HEK293T (cell line): ENCODE results near the gene ANTXR2.
"Not testable (repeated sequence)": the region's sequence is repeated elsewhere in the genome, so short reads cannot be mapped to it uniquely, and the experiment has no call there.

Experiments used
- CTCF ChIA-PET: fragments of 350-600 bp; formaldehyde crosslinking; extraction: SDS; loops from one replicate; lab custom pipeline; 2021; ENCODE audit warnings: antibody characterized with exemption, inconsistent platforms; lab: Yijun Ruan, JAX
- POLR2A ChIA-PET: fragments of 350-600 bp; formaldehyde crosslinking; extraction: SDS; loops from one replicate; lab custom pipeline; 2020; ENCODE audit warnings: antibody characterized with exemption, inconsistent platforms; lab: Yijun Ruan, JAX
- DNase-seq: peaks from one replicate; pipeline ENCODE4 v3.0.0; 2012; ENCODE audit warnings: mixed read lengths; ENCODE audit errors: extremely low spot score
- ARNT ChIP-seq: fragments of 450-650 bp; IDR thresholded peaks from 2 replicates; pipeline ENCODE4 v1.6.1; 2017; ENCODE audit warnings: mild to moderate bottlenecking
- BHLHE40 ChIP-seq: fragments of 450-650 bp; IDR thresholded peaks from 2 replicates; pipeline ENCODE4 v1.6.1; 2016; ENCODE audit warnings: mild to moderate bottlenecking, moderate library complexity, borderline replicate concordance
- CTBP1 ChIP-seq: fragments of 450-650 bp; IDR thresholded peaks from 2 replicates; pipeline ENCODE4 v1.6.1; 2016; ENCODE audit warnings: borderline replicate concordance
- ELF4 ChIP-seq: fragments of 450-650 bp; IDR thresholded peaks from 2 replicates; pipeline ENCODE4 v1.6.1; 2017; ENCODE audit warnings: antibody characterized with exemption
- FOXA1 ChIP-seq: fragments of 450-650 bp; IDR thresholded peaks from 2 replicates; pipeline ENCODE4 v1.6.1; 2016; ENCODE audit warnings: mild to moderate bottlenecking
- FOXK2 ChIP-seq: fragments of 450-650 bp; IDR thresholded peaks from 2 replicates; pipeline ENCODE4 v1.6.1; 2016; ENCODE audit warnings: mild to moderate bottlenecking
- FOXM1 ChIP-seq: fragments of 450-650 bp; IDR thresholded peaks from 2 replicates; pipeline ENCODE4 v1.6.1; 2017; ENCODE audit warnings: mild to moderate bottlenecking, borderline replicate concordance
- HDGF ChIP-seq: fragments of 450-650 bp; IDR thresholded peaks from 2 replicates; pipeline ENCODE4 v1.6.1; 2017; ENCODE audit warnings: antibody characterized with exemption, borderline replicate concordance
- L3MBTL2 ChIP-seq: fragments of 450-650 bp; conservative IDR thresholded peaks from 2 replicates; pipeline ENCODE4 v1.6.1; 2016; ENCODE audit warnings: mild to moderate bottlenecking
- LEF1 ChIP-seq: fragments of 450-650 bp; IDR thresholded peaks from 2 replicates; pipeline ENCODE4 v1.6.1; 2017; ENCODE audit warnings: mild to moderate bottlenecking, borderline replicate concordance
- NFRKB ChIP-seq: fragments of 450-650 bp; IDR thresholded peaks from 2 replicates; pipeline ENCODE4 v1.6.1; 2016; ENCODE audit warnings: mild to moderate bottlenecking, moderate library complexity
- PKNOX1 ChIP-seq: fragments of 450-650 bp; IDR thresholded peaks from 2 replicates; pipeline ENCODE4 v1.6.1; 2016
- SP1 ChIP-seq: fragments of 450-650 bp; IDR thresholded peaks from 2 replicates; pipeline ENCODE4 v1.6.1; 2017
- SUZ12 ChIP-seq: fragments of 450-650 bp; IDR thresholded peaks from 2 replicates; pipeline ENCODE4 v1.6.1; 2016; ENCODE audit warnings: mild to moderate bottlenecking
- TARDBP ChIP-seq: fragments of 450-650 bp; IDR thresholded peaks from 2 replicates; pipeline ENCODE4 v1.6.1; 2016
- ZNF384 ChIP-seq: fragments of 450-650 bp; IDR thresholded peaks from 2 replicates; pipeline ENCODE4 v1.6.1; 2016

Gene ANTXR2

DNA sequence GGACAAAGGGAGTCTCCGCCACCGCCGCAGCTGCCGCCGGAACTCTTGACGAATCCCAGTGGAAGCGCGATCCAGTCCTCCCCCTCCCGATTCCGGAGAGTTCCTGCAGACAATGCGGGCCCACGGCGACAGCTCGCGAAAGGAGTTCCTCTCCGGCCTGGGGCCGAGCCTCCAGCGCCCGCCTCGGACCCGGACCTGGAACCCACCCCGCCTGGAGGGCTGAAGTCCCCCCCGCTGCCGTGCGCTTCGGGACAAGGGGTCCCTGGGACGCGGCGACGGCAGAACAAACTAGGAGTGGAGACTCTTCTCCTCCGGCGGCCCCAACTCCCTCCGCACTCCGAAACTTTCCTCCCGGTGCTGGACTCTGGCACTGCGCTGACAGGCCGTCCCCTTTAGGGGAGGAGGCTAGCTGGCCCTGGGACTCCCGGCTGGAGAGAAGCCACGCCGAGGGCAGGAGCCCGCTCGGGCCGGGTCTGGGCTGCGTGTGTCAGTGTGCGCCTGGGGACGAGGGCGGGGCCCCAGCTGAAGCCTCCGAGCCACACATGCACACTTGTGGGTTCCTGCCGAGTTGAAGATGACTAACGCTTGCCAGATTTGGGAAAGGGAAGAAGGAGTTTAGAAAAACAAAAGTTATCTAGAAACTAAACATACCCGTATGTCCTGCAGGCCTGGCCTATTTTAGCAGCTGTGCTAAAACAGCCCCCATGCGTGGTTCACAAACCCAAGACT lies at the start of gene ANTXR2:
ANTXR2 (minus strand) TSS at position 486 of the 729 bp plus-strand sequence. CDS start 669 bp downstream, outside the sequence.
- ChIA-PET CTCF (interaction anchor here (0.6 kb wide), 1 partner anchor 24 kb away, joined by 3 read pairs; no protein-coding TSS in a partner anchor), POLR2A (interaction anchor here (1.6 to 2.8 kb wide), 3 partner anchors 16 to 110 kb away, joined by 3 to 6 read pairs (median 4); no protein-coding TSS in a partner anchor)
- peak; percentile 66 for TF ChIP-seq L3MBTL2
- TF ChIP-seq LEF1: no peak
- DNase-seq: peak; percentile 72

- DNase-seq, POLR2A ChIA-PET, CTCF ChIA-PET: not testable (repeated sequence)
Observed at GRCh38 chr4:80121815-80122214, 48.8 kb upstream of the ANTXR2 start.

- CTCF ChIA-PET, DNase-seq, POLR2A ChIA-PET: not testable (repeated sequence)
Observed at GRCh38 chr4:80119620-80120019, 46.6 kb upstream of the ANTXR2 start.

DNA sequence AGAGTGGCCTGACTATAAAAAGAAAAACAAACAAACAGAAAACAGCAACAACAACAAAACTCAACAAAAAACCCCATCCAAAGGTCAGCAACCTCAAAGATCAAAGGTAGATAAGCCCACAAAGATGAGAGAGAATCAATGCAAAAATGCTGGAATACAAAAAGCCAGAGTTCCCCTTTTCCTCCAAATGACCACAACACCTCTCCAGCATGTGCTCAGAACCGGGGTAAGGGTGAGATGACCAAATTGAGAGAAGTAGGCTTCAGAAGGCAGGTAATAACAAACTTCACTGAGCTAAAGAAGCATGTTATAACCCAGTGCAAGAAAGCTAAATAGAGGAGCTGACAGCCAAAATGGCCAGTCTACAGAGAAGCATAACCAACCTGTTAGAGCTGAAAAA lies 43.5 kb upstream of the ANTXR2 start:
- no peak for DNase-seq
- CTCF ChIA-PET: no interaction called here
- POLR2A ChIA-PET: no interaction called here
- TF ChIP-seq LEF1 (no peak), NFRKB (no peak), TARDBP (no peak), SP1 (no peak)

GRCh38 chr4:80115368-80116181 lies 42.5 kb upstream of the ANTXR2 start:
- POLR2A ChIA-PET: no interaction called here
- CTCF ChIA-PET: no interaction called here
- no peak for TF ChIP-seq ELF4

GRCh38 chr4:80114732-80115265 lies 41.8 kb upstream of the ANTXR2 start:
- DNase-seq: no peak
- ChIA-PET CTCF (no interaction called here), POLR2A (no interaction called here)
- no peak for TF ChIP-seq LEF1
- no peak for TF ChIP-seq ARNT
- TF ChIP-seq CTBP1: no peak
- TF ChIP-seq FOXM1: no peak
- no peak for TF ChIP-seq TARDBP
- TF ChIP-seq FOXK2: no peak
- no peak for TF ChIP-seq PKNOX1
- no peak for TF ChIP-seq HDGF
- TF ChIP-seq L3MBTL2: no peak
- no peak for TF ChIP-seq NFRKB
- TF ChIP-seq SP1: no peak
- TF ChIP-seq FOXA1: no peak
- no peak for TF ChIP-seq BHLHE40
- TF ChIP-seq ZNF384: no peak

More at GRCh38 chr4:80115368-80116181, 42.5 kb upstream of the ANTXR2 start:
- no peak for DNase-seq

- TF ChIP-seq ARNT (no peak), FOXM1 (no peak), SUZ12 (no peak), FOXK2 (no peak), ELF4 (no peak), SP1 (no peak), PKNOX1 (no peak), TARDBP (no peak), BHLHE40 (no peak), NFRKB (no peak), HDGF (no peak), ZNF384 (no peak), CTBP1 (no peak), L3MBTL2 (no peak), LEF1 (no peak), FOXA1 (no peak)
- CTCF ChIA-PET: no interaction called here
Observed at GRCh38 chr4:80113615-80114014, 40.6 kb upstream of the ANTXR2 start.

DNA sequence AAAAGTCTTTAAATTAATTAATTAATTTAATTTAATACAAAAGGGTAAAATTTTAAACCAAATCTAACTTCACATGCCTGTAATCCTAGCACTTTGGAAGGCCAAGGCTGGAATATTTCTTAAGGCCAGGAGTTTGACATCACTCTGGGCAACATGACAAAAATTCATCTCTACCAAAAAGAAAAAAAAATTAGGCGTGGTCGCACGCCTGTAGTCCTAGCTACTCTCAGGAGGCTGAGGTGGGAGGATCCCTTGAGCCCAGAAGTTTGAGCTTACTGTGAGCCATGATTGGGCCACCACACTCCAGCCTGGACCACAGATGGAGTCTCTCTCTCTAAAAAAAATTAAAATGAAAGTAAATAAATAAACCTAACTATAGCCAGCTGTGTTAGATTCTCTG lies 39.2 kb upstream of the ANTXR2 start:
- DNase-seq: no peak
- TF ChIP-seq ZNF384: no peak
- no peak for TF ChIP-seq SP1
- TF ChIP-seq BHLHE40: no peak
- TF ChIP-seq FOXA1: no peak
- POLR2A ChIA-PET: no interaction called here
- CTCF ChIA-PET: no interaction called here

More at GRCh38 chr4:80113615-80114014, 40.6 kb upstream of the ANTXR2 start:
- DNase-seq: no peak
- POLR2A ChIA-PET: no interaction called here
